GM10266 (cell line): ENCODE results near the gene SSC5D.
"Not testable (repeated sequence)": the region's sequence is repeated elsewhere in the genome, so short reads cannot be mapped to it uniquely, and the experiment has no call there.

Experiments
- DNase-seq: peaks from one replicate; pipeline ENCODE4 v3.0.0; 2012; ENCODE audit errors: extremely low spot score
- TF ChIP-seq, protein P1 (sequence below): IDR thresholded peaks from 2 replicates; pipeline ENCODE4 v1.5.1; 2012; ENCODE audit warnings: mild to moderate bottlenecking, low read depth; ENCODE audit not compliant: control insufficient read depth, insufficient read depth; ENCODE audit errors: missing control alignments

The SSC5D gene

DNA sequence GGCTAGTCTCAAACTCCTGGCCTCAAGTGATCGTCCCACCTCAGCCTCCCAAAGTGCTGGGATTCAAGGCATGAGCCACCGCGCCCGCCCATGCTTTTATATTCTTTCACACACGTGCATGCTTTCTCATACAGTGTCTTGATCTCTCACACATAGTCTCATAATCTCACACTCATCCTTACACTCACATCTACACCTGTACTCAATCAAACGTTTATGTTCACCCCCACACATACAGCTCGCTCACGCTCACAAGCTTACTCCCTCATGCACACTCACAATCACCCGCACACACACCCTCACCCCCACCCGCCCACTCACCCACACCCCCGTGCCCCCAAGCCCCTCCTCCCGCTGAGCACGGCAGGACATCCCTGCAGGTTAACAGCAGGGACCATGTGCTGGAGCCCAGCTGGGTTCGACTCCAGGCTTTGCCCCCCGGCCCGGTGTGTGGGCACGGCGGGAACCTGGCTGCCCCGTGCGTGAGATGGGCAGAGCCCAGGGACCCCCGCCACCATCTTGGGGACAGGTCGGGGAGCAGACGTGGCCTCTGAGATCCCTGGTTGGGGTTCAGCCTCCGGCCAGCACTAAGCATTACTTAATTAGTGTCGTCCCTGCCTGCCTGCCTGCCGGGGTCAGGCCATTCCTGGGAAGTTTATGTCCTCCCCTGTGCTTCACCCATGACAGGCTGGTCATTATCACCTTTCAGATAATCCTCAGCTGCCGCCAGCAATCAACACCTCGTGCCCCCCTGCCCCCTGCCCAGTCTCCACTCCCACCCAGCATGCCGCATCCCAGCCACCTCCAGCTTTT is 37.3 kb downstream of the SSC5D start:
- TF ChIP-seq, protein P1, sequence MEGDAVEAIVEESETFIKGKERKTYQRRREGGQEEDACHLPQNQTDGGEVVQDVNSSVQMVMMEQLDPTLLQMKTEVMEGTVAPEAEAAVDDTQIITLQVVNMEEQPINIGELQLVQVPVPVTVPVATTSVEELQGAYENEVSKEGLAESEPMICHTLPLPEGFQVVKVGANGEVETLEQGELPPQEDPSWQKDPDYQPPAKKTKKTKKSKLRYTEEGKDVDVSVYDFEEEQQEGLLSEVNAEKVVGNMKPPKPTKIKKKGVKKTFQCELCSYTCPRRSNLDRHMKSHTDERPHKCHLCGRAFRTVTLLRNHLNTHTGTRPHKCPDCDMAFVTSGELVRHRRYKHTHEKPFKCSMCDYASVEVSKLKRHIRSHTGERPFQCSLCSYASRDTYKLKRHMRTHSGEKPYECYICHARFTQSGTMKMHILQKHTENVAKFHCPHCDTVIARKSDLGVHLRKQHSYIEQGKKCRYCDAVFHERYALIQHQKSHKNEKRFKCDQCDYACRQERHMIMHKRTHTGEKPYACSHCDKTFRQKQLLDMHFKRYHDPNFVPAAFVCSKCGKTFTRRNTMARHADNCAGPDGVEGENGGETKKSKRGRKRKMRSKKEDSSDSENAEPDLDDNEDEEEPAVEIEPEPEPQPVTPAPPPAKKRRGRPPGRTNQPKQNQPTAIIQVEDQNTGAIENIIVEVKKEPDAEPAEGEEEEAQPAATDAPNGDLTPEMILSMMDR, result no peak
- DNase-seq, result no peak

DNA sequence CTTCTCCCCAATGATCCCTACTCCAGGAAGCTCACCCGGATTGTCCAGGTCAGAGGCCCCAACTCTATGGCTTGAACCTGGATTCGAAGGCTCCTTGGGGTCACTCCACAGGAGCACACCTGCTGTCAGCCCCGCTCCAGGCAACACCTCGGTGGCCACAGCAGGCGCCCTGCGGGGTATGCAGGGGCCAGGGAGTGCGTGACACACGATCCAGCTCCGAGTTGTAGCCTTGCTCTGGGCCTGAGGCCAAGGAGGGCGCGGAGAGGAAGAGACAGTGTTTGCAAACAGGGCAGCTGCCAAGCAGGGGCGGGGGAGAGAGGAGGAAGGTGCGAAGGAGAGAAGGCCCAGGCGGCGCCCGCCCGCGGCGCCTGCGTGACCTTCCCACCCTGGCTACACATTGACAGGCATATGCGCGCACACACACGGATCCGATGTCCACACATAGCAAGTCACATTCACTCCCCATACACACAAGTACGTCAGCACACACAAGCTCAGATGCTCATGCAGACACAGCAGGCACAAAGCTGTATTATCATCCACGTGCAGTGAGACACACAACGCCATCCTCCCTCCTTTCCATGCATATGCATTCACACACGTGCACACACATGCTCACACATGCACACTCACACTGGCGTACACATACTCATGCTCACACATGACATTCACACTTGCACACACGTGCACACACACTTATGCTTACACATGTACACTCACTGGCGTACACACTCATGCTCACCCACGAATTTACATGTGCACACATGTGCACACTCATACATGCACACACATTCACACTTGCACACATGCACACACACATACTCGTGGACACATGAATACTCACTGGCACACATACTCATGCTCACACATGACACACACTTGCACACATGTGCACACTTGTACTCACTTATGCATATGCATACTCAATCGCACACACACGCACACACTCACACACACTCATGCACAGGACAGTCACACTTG is 38.3 kb downstream of the SSC5D start:
- TF ChIP-seq, protein P1, result no peak
- no peak for DNase-seq

DNA sequence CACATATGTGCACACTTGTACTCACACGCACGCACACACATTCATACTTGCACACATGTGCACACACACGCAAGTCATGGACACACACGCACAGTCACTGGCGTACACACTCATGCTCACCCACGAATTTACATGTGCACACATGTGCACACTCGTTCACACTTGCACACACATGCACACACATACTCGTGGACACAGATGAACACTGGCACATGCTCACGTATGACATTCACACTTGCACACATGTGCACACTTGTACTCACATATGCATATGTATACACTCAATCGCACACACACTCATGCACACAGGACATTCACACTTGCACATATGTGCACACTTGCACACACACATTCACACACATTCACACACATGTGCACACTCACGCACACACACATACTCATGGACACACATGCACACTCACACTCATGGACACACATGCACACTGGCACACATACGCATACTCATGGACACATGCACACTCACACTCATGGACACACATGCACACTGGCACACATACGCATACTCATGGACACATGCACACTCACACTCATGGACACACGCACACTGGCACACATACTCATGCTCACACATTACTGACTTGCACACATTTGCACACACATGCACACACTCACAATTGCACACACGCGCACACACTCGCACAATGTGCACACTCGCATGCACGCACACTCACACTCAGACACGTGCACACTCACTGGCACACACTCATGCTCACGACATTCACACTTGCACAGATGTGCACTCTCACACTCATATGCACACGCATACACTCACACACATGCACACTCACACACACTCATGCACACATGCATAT is 39.2 kb downstream of the SSC5D start:
- TF ChIP-seq, protein P1, result no peak
- DNase-seq, result no peak

DNA sequence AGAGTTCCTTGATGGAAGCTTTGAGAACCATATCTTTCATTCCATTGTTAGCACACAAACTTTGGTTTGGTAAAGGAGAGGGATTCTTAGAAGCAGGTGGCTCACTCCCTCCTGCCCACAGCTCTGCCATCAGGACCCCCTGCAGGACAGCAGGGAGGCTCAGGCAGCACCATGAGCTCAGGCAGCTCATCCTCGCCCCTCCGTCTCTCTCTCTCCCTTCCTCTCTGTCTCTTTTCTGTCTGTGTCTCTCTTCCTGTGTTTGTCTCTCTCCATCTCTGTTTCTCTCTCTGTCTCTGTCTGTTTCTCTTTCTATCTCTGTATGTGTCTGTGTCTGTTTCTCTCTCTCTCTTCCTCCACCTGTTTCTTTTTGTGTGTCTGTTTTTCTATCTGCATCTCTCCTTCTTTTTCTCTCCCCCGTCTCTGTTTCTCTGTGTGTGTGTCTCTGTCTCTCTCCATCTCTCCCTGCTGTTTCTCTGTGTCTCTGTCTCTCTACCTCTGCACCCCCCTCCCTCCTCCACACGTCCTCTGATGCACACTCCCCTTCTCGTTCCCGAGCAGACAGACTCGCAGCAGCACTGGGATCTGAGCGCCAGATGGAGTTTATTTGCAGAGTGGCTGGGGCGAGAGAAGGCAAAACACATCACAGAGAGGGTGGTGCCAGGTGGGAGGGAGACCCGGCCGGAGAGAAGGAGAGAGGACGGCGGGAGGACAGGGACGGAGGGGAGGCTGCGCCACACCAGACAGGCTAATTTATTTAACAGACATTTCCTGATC is 40.0 kb downstream of the SSC5D start:
- no peak for DNase-seq
- TF ChIP-seq, protein P1, result no peak

DNA sequence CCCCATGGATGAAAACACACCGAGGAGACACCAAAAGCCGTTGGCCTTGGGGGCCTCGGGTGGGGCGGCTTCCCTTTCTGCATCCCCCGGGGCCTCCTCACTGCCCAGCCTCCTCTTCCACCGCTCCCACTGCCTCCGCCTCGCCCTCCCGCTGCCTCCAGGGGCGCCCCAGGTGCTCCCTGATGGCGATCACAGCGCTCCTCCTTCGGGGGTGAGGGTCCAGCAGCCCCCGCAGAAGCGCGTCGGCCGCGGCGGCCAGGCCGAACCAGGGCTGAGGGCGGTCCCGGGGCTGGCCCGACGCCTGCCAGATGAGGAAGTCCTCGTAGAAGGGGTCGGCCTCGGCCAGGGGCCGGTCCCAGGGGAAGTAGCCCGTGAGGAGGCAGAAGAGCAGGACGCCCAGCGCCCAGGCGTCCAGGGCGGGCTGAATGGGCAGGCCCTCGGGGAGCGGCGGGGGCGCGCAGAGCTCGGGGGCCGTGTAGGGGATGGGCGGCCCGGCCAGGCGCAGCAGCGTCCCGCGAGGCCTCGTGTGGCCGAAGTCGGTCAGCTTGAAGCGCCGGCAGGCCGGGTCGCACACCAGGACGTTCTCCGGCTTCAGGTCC is 41.5 kb downstream of the SSC5D start:
- TF ChIP-seq, protein P1, result no peak
- no peak for DNase-seq

DNA sequence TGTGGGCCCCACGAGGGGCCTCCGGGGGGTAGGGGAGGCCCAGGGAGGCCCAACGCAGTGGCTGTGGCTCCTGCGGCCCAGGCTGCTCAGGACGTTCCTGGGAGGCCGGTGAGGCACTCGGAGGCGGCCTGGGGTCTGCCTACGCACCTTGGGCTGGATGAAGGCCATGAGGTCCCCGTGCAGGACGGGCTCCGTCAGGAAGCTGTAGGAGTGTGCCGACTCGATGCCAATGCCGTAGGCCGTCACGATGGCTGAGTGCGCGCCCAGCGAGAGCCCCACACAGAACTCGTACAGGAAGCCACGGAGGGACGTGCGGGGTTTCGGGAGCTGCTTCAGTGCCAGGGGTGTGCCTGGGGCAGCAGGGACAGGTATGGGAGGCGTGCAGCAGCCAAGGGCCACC is 42.8 kb downstream of the SSC5D start:
- TF ChIP-seq, protein P1, result no peak
- no peak for DNase-seq

DNA sequence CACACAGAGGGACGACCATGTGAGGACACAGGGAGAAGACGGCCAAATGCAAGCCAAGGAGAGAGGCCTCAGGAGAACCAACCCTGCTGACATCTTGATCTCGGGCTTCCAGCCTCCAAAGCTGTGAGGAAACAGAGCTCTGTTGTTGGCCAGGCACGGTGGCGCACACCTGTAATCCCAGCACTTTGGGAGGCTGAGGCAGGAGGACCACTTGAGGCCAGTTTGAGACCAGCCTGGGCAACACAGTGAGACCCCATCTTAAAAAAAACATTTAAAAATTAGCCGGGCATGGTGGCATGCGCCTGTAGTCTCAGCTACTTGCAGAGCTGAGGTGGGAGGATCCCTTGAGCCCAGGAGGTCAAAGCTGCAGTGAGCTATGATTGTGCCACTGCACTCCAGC is 46.0 kb downstream of the SSC5D start:
- DNase-seq, result not testable (repeated sequence)
